NB4 (cell line): ENCODE measurements around the gene SYCP2.

ENCODE experiments used
- DNase-seq: peaks from one replicate; pipeline ENCODE4 v3.0.0; 2010; ENCODE audit warnings: low read depth
- H3K4me3 ChIP-seq: one replicate; pipeline ENCODE4 v1.5.1; 2011; ENCODE audit warnings: mild to moderate bottlenecking, low read depth, low read length, moderate library complexity
- MYC ChIP-seq: IDR thresholded peaks from 2 replicates; pipeline ENCODE4 v1.6.1; 2011; ENCODE audit warnings: low read depth, low read length
- POLR2A ChIP-seq: IDR thresholded peaks from 2 replicates; pipeline ENCODE4 v1.6.1; 2011; ENCODE audit warnings: mild to moderate bottlenecking; ENCODE audit not compliant: insufficient read length; ENCODE audit errors: extremely low read depth
- TF ChIP-seq, protein P1 (sequence below): IDR thresholded peaks from 2 replicates; pipeline ENCODE4 v1.6.1; 2011; ENCODE audit warnings: low read depth, low read length
- TF ChIP-seq, protein P2 (sequence below): IDR thresholded peaks from one replicate; pipeline ENCODE4 v1.5.1; 2012; ENCODE audit warnings: low read depth, low read length

Gene SYCP2

DNA sequence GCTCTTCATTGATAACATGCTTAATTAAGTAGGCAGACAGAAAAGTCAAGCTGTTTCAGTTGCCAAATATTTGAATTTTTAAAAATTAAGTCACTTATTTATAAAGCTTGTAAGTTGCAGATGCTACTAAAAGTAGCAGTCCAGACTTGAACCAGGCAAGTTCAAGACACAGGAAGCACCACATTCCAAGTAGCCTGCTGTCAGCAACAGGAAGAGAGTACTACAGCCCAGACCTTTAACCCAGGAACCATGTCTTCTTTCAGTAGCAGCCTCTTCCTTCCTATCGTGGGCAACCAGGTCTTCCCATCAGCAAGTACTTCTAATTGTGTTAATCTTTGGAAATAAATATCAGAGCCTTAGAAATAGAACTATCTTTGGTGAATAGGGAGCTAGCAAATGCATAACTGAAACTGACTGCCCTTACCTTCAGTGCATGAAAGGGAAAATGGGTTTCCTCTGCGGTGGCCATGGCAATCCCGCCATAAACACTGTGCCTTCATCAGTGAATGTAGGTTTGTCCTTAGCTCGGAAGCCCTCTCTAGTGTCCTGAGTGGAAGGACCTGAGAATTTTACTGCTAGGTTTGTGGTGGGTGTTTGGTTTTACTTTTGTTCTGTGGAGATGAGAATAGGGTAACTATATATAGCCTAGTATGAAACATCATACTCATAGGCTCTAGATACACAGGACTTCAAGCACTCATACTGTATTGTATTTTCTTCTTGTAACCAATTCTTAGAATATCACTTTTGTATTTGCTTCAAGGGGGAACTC, 95.6 kb downstream of the SYCP2 start:
- no peak for DNase-seq
- no peak overlapping the region for H3K4me3 ChIP-seq
- no peak for TF ChIP-seq MYC
- TF ChIP-seq, protein P1, sequence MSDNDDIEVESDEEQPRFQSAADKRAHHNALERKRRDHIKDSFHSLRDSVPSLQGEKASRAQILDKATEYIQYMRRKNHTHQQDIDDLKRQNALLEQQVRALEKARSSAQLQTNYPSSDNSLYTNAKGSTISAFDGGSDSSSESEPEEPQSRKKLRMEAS: no peak
- TF ChIP-seq POLR2A: no peak
- TF ChIP-seq, protein P2, sequence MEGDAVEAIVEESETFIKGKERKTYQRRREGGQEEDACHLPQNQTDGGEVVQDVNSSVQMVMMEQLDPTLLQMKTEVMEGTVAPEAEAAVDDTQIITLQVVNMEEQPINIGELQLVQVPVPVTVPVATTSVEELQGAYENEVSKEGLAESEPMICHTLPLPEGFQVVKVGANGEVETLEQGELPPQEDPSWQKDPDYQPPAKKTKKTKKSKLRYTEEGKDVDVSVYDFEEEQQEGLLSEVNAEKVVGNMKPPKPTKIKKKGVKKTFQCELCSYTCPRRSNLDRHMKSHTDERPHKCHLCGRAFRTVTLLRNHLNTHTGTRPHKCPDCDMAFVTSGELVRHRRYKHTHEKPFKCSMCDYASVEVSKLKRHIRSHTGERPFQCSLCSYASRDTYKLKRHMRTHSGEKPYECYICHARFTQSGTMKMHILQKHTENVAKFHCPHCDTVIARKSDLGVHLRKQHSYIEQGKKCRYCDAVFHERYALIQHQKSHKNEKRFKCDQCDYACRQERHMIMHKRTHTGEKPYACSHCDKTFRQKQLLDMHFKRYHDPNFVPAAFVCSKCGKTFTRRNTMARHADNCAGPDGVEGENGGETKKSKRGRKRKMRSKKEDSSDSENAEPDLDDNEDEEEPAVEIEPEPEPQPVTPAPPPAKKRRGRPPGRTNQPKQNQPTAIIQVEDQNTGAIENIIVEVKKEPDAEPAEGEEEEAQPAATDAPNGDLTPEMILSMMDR: no peak

DNA sequence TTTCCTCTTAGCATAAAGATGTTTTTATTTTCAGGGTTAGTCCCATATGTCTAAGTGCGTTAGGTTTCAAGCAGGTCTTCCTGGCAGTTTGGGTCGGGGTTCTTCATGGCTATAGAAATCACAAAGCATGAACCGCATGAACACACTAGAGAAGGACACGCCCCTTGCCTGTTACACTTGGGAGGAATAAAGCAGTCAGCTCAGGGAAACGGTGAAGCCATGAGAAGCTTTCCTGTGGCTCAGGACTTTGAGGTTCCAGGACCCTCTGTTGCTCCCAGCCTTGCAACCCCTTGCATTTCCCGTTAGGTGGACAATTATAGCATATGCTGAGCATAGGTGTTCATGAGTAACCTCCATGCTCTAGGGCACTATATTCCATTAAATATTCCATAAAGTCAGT, 96.7 kb downstream of the SYCP2 start:
- no peak overlapping the region for H3K4me3 ChIP-seq
- no peak for DNase-seq
- no peak for TF ChIP-seq MYC
- TF ChIP-seq POLR2A: no peak
- TF ChIP-seq, protein P1: no peak
- TF ChIP-seq, protein P2: no peak

GRCh38 chr20:59835448-59836395, 97.7 kb downstream of the SYCP2 start:
- no peak overlapping the region for H3K4me3 ChIP-seq
- TF ChIP-seq, protein P2: no peak
- no peak for TF ChIP-seq MYC
- TF ChIP-seq POLR2A: no peak
- TF ChIP-seq, protein P1: no peak
- DNase-seq: no peak

- no peak for DNase-seq
- TF ChIP-seq POLR2A: no peak
- TF ChIP-seq, protein P1: no peak
- no peak for TF ChIP-seq MYC
- TF ChIP-seq, protein P2: no peak
- H3K4me3 ChIP-seq: no peak overlapping the region
Measured at GRCh38 chr20:59835057-59835447, 98.4 kb downstream of the SYCP2 start.

DNA sequence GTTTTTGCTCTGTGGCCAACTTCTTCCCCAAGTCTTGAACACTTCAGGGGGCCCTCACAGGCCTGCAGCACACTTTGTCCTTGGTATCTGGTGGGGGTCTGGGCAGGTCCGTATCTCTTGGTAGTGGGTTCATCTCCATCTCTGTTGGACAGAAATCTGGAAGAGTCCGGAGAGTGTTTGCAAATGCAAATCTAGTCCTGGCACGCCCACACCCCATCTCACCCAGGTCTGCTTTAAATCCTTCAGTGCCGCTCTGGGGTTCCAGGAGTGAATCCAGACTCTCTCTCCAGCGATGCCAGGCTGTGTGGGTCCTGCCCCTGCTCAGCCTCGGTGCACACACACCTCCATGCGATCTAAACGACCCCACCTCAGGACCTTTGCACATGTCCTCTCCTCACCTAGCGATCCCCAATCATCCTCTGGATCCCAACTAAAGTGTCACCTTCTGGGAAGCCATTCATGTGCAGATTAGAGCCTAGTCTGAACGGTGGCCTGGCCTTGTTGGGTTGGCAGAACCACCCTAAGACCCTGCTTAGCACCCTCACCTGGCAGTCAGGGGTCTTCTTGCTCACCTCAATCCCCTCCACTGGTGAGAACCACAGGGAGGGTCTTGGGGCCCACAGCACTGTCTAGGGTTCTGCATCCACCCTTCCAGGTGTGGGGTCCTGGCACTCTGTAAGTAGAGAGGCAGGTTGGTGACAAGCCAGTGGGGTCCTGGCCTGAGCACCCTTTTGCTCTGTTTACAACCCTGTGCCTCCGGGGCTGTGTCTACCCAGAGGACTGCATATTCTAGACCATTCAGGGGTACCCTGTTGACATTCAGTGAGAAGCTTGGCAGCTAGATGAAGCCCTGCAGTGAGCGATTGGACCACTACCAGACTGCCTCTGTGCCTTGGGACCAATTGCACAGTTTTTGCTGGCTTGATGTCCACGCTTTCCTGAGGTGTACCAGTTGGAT, 100.8 kb downstream of the SYCP2 start:
- TF ChIP-seq, protein P2: no peak
- TF ChIP-seq, protein P1: no peak
- TF ChIP-seq MYC: no peak
- no peak for TF ChIP-seq POLR2A
- no peak for DNase-seq
- H3K4me3 ChIP-seq: no peak overlapping the region
